Stimulated activated CD8-positive, alpha-beta memory T cell treated with anti-CD3 and anti-CD28 coated beads, Interleukin-2, amount 100 ng/mL, for 48 hours (primary cell): Measurements from ENCODE around the gene CDK5RAP3.
"Not testable (repeated sequence)": the region's sequence is repeated elsewhere in the genome, so short reads cannot be mapped to it uniquely, and the experiment has no call there.

ENCODE experiments used
- DNase-seq, 2 donors: peaks; one replicate each; pipeline ENCODE4 v3.0.0-alpha.2; 2020; ENCODE audit warnings: low read depth in 2 of 2

CDK5RAP3 gene

GRCh38 chr17:47999582-47999981 lies 28.7 kb downstream of the CDK5RAP3 start:
- DNase-seq = no peak

- DNase-seq = no peak
Observed at GRCh38 chr17:48001197-48001596, 30.3 kb downstream of the CDK5RAP3 start.

DNA sequence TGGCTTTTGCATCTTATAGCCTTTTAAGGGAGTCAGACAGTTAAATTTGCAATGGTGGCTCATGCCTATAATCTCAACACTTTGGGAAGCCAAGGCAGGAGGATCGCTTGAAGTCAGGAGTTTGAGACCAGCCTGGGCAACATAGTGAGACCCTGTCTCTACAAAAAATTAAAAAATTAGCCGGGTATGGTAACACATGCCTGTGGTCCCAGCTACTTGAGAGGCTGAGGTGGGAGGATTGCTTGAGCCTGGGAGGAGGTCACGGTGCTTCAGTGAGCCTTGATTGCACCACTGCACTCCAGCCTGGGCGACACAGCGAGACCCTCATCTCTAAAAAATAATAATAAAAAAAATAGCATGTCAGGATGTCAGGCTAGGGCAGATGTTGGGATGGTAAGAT lies 30.7 kb downstream of the CDK5RAP3 start:
- DNase-seq = not testable (repeated sequence)

GRCh38 chr17:48002266-48002915 lies 31.5 kb downstream of the CDK5RAP3 start:
- DNase-seq = no peak

DNA sequence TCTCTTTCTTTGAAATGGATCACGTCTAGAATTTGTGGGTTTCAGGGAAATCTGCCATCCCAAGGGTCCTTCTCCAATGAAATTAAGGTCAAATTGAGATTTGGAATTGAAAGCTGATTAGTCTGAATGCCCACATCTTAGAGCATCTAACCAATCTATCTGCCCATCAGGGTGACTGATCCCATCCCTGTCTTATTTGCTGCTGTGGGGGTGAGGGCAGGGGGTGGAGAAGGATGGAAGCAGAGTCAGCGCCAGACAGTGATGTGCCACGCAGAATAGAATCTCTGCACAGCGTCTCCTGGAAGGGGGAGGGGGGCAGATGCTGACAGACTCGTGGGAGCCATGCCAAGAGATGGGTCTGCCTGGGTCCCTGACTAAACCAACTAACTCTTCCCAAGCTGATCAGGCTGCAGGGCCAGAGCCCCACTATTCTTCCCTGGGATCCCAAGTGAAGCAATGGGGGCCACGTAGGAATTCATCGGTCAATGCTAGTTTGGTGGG lies 32.1 kb downstream of the CDK5RAP3 start:
- no peak for DNase-seq

GRCh38 chr17:48003417-48004151 lies 32.7 kb downstream of the CDK5RAP3 start:
- no peak for DNase-seq

- no peak for DNase-seq
Observed at GRCh38 chr17:48004983-48005382, 34.1 kb downstream of the CDK5RAP3 start.

DNA sequence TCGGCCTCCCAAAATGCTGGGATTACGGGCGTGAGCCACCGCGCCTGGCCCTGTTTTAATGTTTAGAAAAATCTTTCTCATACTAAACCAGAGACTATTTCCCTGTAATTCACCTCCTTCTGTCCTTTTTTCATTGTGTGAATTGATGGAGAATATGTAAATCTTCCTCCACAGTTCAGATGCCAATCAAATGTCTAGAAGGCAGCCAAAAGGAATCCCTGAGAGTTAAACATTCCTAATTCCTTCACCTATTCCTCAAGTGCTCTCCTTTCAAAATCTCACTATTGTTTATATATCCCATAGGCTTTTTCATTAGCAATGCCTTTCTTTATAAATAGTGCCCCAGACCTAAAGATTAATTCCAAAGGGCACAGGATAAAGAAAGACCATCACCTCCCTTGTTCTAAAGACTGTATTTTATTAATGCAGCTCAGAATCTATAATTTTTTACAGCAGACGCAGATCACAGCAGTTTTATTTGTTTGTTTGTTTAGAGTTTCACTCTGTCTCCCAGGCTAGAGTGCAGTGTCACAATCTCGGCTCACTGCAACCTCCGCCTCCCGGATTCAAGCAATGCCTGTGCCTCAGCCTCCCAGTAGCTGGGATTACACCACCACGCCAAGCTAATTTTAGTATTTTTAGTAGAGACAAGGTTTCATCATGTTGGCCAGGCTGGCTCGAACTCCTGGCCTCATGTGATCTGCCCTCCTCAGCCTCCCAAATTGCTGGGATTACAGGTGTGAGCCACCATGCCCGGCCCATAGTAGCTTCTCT lies 36.2 kb downstream of the CDK5RAP3 start:
- DNase-seq = no peak

DNA sequence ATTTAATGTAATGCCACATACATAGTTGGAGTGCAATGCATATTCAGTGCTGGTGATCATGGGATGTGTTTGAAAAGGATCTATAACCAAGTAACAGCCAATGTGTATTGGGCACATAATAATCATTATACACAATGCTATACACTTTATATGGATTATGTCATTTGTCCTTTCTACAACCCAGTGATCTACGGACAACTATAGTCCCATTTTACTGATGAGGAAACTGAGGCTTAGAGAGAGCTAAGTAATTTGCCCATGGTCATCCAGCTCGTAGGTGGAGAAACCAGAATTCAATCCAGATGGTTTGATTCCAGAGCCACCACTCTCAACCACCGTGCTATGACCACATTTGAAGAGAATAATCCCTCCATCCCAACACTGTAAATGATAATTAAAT lies 39.3 kb downstream of the CDK5RAP3 start:
- DNase-seq = no peak

DNA sequence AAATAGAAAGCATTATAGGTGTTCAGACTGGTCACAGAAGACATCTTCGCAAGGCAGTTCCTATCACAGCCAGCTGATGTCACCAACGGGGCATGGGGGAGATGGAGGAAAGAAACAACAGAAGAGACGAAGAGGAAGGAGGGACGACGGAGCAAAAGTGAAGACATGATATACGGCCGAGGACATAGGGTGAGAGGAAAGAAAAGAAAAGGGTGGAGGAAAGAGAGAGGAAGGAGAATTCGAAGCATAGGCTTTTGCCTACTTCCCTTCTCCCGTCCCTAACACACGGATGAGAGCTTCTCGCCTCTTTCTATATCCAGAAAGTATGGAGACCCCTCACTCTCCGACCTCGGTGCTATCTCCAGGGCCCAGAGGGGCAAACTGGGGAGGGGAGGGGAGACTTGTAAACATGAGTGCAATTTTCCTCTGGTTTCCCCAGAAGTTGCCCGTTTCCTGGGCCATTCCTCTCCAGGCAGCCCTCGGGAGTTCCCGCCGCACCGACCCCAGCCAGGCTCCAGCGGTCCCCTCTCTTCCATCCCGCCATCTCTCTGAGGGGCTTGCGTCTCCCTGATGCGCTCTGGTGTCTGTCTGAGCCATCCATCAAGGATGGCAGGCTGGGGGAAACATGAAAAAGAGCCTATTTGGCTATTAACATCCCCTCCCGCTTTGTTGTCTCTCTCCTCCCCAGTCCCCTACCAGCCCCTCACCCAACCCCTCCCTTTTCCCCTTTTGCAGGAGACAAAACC lies 40.7 kb downstream of the CDK5RAP3 start:
- no peak for DNase-seq

DNA sequence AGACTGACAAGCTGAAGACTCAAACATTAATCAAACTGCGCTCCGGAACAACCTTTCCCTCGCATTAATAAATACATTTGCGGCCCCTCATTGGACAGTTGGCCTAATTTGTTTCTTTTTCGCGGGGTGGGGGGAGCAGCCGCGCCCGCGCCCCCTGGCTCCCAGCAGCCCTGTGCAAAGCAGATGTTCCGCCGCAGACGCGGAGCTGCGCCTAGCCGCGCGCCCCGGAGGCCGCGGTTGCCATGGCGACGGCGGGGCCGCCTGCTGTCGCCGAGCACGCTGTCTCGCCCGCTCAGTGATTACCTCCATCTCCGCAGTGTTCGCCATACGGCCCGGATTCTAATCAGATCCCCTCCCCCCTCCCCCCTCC lies 41.2 kb downstream of the CDK5RAP3 start:
- peak; percentile 45 to 61 for DNase-seq

- no peak for DNase-seq
Observed at GRCh38 chr17:48012654-48013053, 41.7 kb downstream of the CDK5RAP3 start.

GRCh38 chr17:48013876-48014594 lies 43.1 kb downstream of the CDK5RAP3 start:
- DNase-seq = no peak

DNA sequence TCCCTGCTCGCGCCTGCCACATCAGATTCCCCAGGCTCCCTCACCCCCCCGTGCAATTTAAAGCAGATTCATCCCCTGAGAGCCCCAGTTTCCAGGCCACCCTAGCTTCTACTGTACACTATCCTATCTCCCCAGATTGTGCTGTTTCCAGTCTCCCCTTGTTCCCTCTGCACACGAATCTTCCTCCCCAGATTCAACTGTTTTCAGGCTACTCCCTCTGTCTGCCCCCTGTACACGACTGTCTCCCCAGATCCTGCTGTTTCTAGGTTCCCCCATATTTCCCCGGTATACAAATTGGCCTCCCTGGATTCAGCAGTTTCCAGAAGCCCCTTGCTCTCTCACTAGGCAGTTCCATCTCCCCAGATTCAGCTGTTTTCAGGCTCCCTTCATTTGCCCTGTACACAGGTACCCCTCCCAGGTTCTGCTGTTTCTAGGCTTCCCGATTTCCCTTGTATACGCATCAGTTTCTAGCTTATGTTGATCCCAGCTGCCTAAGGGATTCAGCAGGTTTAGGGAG lies 43.7 kb downstream of the CDK5RAP3 start:
- DNase-seq = no peak

DNA sequence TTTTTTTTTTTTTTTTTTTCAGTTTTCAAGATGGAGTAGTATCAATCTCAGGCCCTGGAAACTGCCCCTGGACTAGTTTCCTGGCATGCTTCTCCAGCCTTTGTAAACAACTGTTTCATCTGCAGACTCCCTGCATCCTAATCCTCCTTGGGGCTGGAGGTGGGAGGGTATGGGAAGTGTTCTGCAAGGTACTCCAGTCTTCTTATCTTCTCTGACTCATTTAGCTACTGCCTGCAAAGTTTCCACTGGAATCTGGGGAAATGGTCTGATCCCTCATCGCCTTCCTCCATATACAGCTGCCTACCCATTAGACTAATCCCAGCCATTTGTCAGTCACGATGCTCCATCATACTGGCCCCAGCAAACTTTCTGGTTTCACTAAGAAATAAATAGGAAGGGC lies 45.2 kb downstream of the CDK5RAP3 start:
- no peak for DNase-seq

- DNase-seq = not testable (repeated sequence)
Observed at GRCh38 chr17:48017817-48018158, 46.9 kb downstream of the CDK5RAP3 start.

DNA sequence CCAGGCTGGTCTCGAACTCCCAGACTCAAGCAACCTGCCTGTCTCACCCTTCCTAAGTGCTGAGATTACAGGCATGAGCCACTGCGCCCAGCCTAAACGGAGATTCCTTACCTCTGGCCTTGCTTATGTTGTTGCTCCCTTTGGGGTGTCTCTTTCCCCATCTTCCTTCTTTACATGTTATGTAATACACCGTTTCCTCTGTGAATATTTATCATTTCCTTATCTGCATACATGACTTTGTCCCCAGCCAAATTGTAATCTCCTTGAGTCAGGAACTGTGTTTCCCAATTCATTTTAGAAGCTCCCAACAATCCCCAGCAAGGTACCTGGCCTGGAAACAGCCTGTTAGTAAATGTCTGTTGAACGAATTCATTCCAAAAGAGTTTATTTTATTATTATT lies 51.0 kb downstream of the CDK5RAP3 start:
- no peak for DNase-seq

DNA sequence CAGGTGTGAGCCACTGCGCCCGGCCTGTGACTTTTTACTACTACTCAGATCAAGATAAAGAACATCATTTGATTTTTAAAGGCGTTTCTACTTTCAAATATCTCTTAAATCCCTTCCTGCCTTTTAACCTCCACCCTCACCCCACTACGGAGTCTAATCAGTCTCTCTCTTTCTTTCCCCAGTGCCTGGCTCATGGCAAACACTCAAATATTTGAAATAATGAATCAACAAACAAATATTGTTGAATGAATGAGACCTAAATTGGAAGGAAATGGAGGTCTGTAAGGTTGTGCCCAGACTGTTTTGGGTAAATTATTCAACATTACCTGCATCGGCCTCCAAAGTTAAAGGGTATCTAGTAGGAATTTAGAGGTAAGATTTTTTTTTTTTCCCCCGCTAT lies 52.0 kb downstream of the CDK5RAP3 start:
- no peak for DNase-seq

DNA sequence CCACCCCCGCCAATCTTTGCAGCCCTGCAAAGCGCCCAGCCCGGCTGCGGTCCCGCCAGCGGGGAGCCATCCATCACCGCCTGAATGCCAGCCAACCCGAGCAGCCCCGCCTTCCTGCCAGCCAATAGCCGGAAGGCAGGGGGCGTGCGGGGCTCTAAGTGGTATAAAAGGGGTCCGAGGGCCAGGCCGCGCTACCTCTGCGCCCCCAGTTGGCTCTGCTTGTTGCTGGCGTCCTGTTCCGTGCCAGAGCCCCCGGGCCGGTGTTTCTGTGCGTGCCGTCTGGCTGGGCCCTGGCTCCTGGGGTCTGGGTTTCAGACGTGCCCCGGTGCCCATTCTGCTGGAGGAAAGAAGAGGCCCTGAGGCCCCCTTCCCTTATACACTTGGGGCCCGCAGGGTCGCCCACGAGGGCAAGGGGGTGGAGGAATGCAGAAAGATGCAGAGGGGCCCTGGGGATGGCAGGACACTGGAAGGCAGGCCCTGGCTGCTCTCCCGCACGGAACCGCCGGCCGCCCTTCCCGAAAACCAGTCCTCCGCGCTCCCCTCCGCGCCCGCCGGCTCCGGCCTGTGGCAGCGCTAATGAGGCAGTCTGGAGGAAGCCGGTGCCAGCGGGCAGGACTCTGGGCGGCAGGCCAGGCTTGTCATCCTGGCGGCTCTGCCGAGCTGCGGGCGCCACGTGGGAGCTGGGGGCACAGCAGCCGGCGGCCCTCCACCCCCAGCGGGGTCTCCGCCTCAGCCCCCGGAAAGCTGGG lies 52.7 kb downstream of the CDK5RAP3 start:
- peak; percentile 33 to 46 for DNase-seq
